SJSA1 (cell line): Measurements from ENCODE around the gene FHOD3. TPM values are rescaled to one million over a fixed set of nuclear protein-coding genes. Genes with fewer than 3 reads are reported as not detected.
A peak's percentile ranks its signal among the peaks of the same experiment; 100 is the strongest.

ENCODE experiments used
- DNase-seq, 2 experiments: peaks; one replicate each; pipeline ENCODE4 v3.0.0-alpha.2; 2015 to 2020; ENCODE audit warnings: low spot score in 2 of 2, low read depth in 1 of 2
- H3K27ac ChIP-seq: fragments of 250-450 bp; sonication (Bioruptor Pico); 2 replicates; pipeline ENCODE4 v1.5.1; 2020; ENCODE audit warnings: mild to moderate bottlenecking, moderate library complexity
- H3K27me3 ChIP-seq: fragments of 250-450 bp; sonication (Bioruptor Pico); replicated peaks from 2 replicates; pipeline ENCODE4 v1.5.1; 2020; ENCODE audit warnings: mild to moderate bottlenecking, moderate library complexity
- H3K36me3 ChIP-seq: fragments of 250-450 bp; sonication (Bioruptor Pico); 2 replicates; pipeline ENCODE4 v1.5.1; 2020; ENCODE audit warnings: mild to moderate bottlenecking
- H3K4me1 ChIP-seq: fragments of 250-450 bp; sonication (Bioruptor Pico); replicated peaks from 2 replicates; pipeline ENCODE4 v1.6.1; 2021; ENCODE audit warnings: mild to moderate bottlenecking
- H3K4me3 ChIP-seq: fragments of 250-450 bp; sonication (Bioruptor Pico); 2 replicates; pipeline ENCODE4 v1.5.1; 2020; ENCODE audit warnings: mild to moderate bottlenecking
- H3K9me3 ChIP-seq: fragments of 250-450 bp; sonication (Bioruptor Pico); replicated peaks from 2 replicates; pipeline ENCODE4 v1.5.1; 2020; ENCODE audit warnings: mild to moderate bottlenecking
- total RNA-seq: library from RNA; depleted of rRNA; stranded (reverse); fragments of >200 nt; shearing (Covaris generic); gene quantifications from 2 replicates; pipeline ENCODE4 v1.2.3, GENCODE V29; 2014

FHOD3 gene
- total RNA-seq, 1 experiment from 2014 or later = 0.53 TPM

GRCh38 chr18:36281936-36282335 is 15.6 kb upstream of the FHOD3 start:
- Histone ChIP-seq H3K9me3 (no peaks in the 10 kb centered on the region), H3K4me3 (no peak overlapping the region), H3K27ac (no peak overlapping the region), H3K27me3 (0 out of 2 replicates have a peak, but pooled peaks cover 6% of the 10 kb centered on the region), H3K4me1 (no peaks in the 10 kb centered on the region), H3K36me3 (no peaks in the 10 kb centered on the region)
- no peak for DNase-seq

GRCh38 chr18:36283448-36283847 is 14.1 kb upstream of the FHOD3 start:
- no peak for DNase-seq
- H3K4me3 ChIP-seq = no peak overlapping the region
- no peaks in the 10 kb centered on the region for H3K27me3 ChIP-seq
- H3K4me1 ChIP-seq = no peaks in the 10 kb centered on the region
- H3K27ac ChIP-seq = no peak overlapping the region
- no peaks in the 10 kb centered on the region for H3K36me3 ChIP-seq
- no peaks in the 10 kb centered on the region for H3K9me3 ChIP-seq

- no peak overlapping the region for H3K4me3 ChIP-seq
- no peak overlapping the region for H3K27ac ChIP-seq
- no peaks in the 10 kb centered on the region for H3K27me3 ChIP-seq
- no peak for DNase-seq
- H3K36me3 ChIP-seq = no peaks in the 10 kb centered on the region
- H3K9me3 ChIP-seq = no peaks in the 10 kb centered on the region
- H3K4me1 ChIP-seq = no peaks in the 10 kb centered on the region
These were observed 13.2 kb upstream of the FHOD3 start for GRCh38 chr18:36284268-36284667.

GRCh38 chr18:36284671-36285295 is 12.7 kb upstream of the FHOD3 start:
- Histone ChIP-seq H3K27me3 (no peaks in the 10 kb centered on the region), H3K27ac (no peak overlapping the region), H3K4me1 (no peaks in the 10 kb centered on the region), H3K36me3 (no peaks in the 10 kb centered on the region), H3K9me3 (no peaks in the 10 kb centered on the region), H3K4me3 (no peak overlapping the region)
- DNase-seq = peak in 1 of 2 experiments; percentile 38

GRCh38 chr18:36287653-36288052 is 9.9 kb upstream of the FHOD3 start:
- no peak for DNase-seq
- no peaks in the 10 kb centered on the region for H3K9me3 ChIP-seq
- no peak overlapping the region for H3K4me3 ChIP-seq
- no peaks in the 10 kb centered on the region for H3K4me1 ChIP-seq
- H3K27ac ChIP-seq = no peak overlapping the region
- no peaks in the 10 kb centered on the region for H3K36me3 ChIP-seq
- no peaks in the 10 kb centered on the region for H3K27me3 ChIP-seq

- Histone ChIP-seq H3K4me1 (no peaks in the 10 kb centered on the region), H3K36me3 (no peaks in the 10 kb centered on the region), H3K4me3 (no peak overlapping the region), H3K9me3 (no peaks in the 10 kb centered on the region), H3K27ac (no peak overlapping the region), H3K27me3 (no peaks in the 10 kb centered on the region)
- no peak for DNase-seq
These were observed 8.8 kb upstream of the FHOD3 start for GRCh38 chr18:36288689-36289088.

- no peak overlapping the region for H3K4me3 ChIP-seq
- H3K27me3 ChIP-seq = peaks cover 18% of the 10 kb centered on the region
- H3K27ac ChIP-seq = no peak overlapping the region
- peaks cover 13% of the 10 kb centered on the region for H3K4me1 ChIP-seq
- H3K36me3 ChIP-seq = no peaks in the 10 kb centered on the region
- H3K9me3 ChIP-seq = no peaks in the 10 kb centered on the region
- DNase-seq = no peak
These were observed 3.5 kb upstream of the FHOD3 start for GRCh38 chr18:36294031-36294430.

- Histone ChIP-seq H3K27me3 (peaks cover 30% of the 10 kb centered on the region), H3K4me3 (no peak overlapping the region), H3K36me3 (no peaks in the 10 kb centered on the region), H3K9me3 (no peaks in the 10 kb centered on the region), H3K4me1 (peaks cover 13% of the 10 kb centered on the region), H3K27ac (no peak overlapping the region)
- DNase-seq = no peak
These were observed 2.3 kb upstream of the FHOD3 start for GRCh38 chr18:36295214-36295613.

- H3K9me3 ChIP-seq = no peaks in the 10 kb centered on the region
- peaks cover 13% of the 10 kb centered on the region for H3K4me1 ChIP-seq
- no peak for DNase-seq
- H3K27me3 ChIP-seq = peaks cover 30% of the 10 kb centered on the region
- no peak overlapping the region for H3K27ac ChIP-seq
- no peak overlapping the region for H3K4me3 ChIP-seq
- H3K36me3 ChIP-seq = no peaks in the 10 kb centered on the region
These were observed 1.6 kb upstream of the FHOD3 start for GRCh38 chr18:36295880-36296301.

GRCh38 chr18:36296650-36297416 is 680 bp upstream of the FHOD3 start:
- Histone ChIP-seq H3K4me1 (peaks cover 13% of the 10 kb centered on the region), H3K27ac (no peak overlapping the region), H3K4me3 (peak overlapping the region; percentile 38), H3K27me3 (peaks cover 30% of the 10 kb centered on the region), H3K9me3 (no peaks in the 10 kb centered on the region), H3K36me3 (no peaks in the 10 kb centered on the region)
- peak; percentile 55 to 75 for DNase-seq

GRCh38 chr18:36298126-36298741 is 721 bp downstream of the FHOD3 start:
- H3K27ac ChIP-seq = no peak overlapping the region
- no peak for DNase-seq

GRCh38 chr18:36299015-36299414 is 1.5 kb downstream of the FHOD3 start:
- Histone ChIP-seq H3K27me3 (peaks cover 31% of the 10 kb centered on the region), H3K9me3 (no peaks in the 10 kb centered on the region), H3K4me3 (no peak overlapping the region), H3K4me1 (peaks cover 13% of the 10 kb centered on the region), H3K27ac (no peak overlapping the region), H3K36me3 (no peaks in the 10 kb centered on the region)
- no peak for DNase-seq

More at GRCh38 chr18:36298126-36298741, 721 bp downstream of the FHOD3 start:
- Histone ChIP-seq H3K4me1 (peaks cover 13% of the 10 kb centered on the region), H3K36me3 (no peaks in the 10 kb centered on the region), H3K9me3 (no peaks in the 10 kb centered on the region), H3K27me3 (peaks cover 30% of the 10 kb centered on the region), H3K4me3 (peak overlapping the region; percentile 38)

- H3K27me3 ChIP-seq = peaks cover 35% of the 10 kb centered on the region
- H3K9me3 ChIP-seq = no peaks in the 10 kb centered on the region
- no peak overlapping the region for H3K27ac ChIP-seq
- H3K4me1 ChIP-seq = peaks cover 13% of the 10 kb centered on the region
- DNase-seq = no peak
- H3K36me3 ChIP-seq = no peaks in the 10 kb centered on the region
- no peak overlapping the region for H3K4me3 ChIP-seq
These were observed 2.7 kb downstream of the FHOD3 start for GRCh38 chr18:36300211-36300610.

GRCh38 chr18:36301884-36302283 is 4.4 kb downstream of the FHOD3 start:
- Histone ChIP-seq H3K27ac (no peak overlapping the region), H3K4me3 (no peak overlapping the region)

More at GRCh38 chr18:36301884-36302283, 4.4 kb downstream of the FHOD3 start:
- Histone ChIP-seq H3K4me1 (peaks cover 8% of the 10 kb centered on the region), H3K9me3 (no peaks in the 10 kb centered on the region), H3K27me3 (peaks cover 30% of the 10 kb centered on the region), H3K36me3 (no peaks in the 10 kb centered on the region)
- DNase-seq = no peak
